Lung (tissue), 12 donors: ENCODE results near the gene RPL26. TPM values are rescaled to one million over a fixed set of nuclear protein-coding genes. Genes with fewer than 3 reads are reported as not detected.

Source experiments
- ATAC-seq: fragments of 200-7000 bp; cut with Tn5 transposase; one replicate; pipeline ENCODE4 v1.9.1; 2020; ENCODE audit warnings: moderate number of reproducible peaks; ENCODE audit not compliant: insufficient read depth, low FRiP score
- DNase-seq, 3 donors: peaks; one replicate each; pipeline ENCODE4 v3.0.0-alpha.2; 2013 to 2017
- H3K27ac ChIP-seq, 2 donors: one replicate each; pipeline ENCODE4 v1.5.1; 2013; ENCODE audit warnings: mild to moderate bottlenecking in 2 of 2, moderate library complexity in 2 of 2, control low read depth in 1 of 2, inconsistent platforms in 1 of 2, low read depth in 1 of 2, low read length in 1 of 2
- H3K27me3 ChIP-seq, 3 donors: one replicate each; pipeline ENCODE4 v1.5.1; 2013; ENCODE audit warnings: low read length in 2 of 3; ENCODE audit not compliant: control insufficient read depth in 3 of 3, insufficient read depth in 3 of 3
- H3K36me3 ChIP-seq, 4 donors: one replicate each; pipeline ENCODE4 v1.5.1; 2013; ENCODE audit warnings: low read length in 4 of 4, mild to moderate bottlenecking in 1 of 4, moderate library complexity in 1 of 4; ENCODE audit not compliant: control insufficient read depth in 4 of 4, insufficient read depth in 4 of 4
- H3K4me1 ChIP-seq, 5 donors: one replicate each; pipeline ENCODE4 v1.5.1; 2013; ENCODE audit warnings: low read length in 5 of 5, mild to moderate bottlenecking in 2 of 5, moderate library complexity in 1 of 5; ENCODE audit not compliant: control insufficient read depth in 5 of 5, insufficient read depth in 5 of 5
- H3K4me3 ChIP-seq: one replicate; pipeline ENCODE4 v1.5.1; 2013; ENCODE audit warnings: mild to moderate bottlenecking, control low read depth, moderate library complexity
- H3K9ac ChIP-seq, 2 donors: one replicate each; pipeline ENCODE4 v1.5.1; 2013; ENCODE audit warnings: low read length in 2 of 2, control low read depth in 1 of 2; ENCODE audit not compliant: insufficient read depth in 1 of 2
- H3K9me3 ChIP-seq, 4 donors: one replicate each; pipeline ENCODE4 v1.5.1; 2013; ENCODE audit warnings: low read length in 3 of 4, mild to moderate bottlenecking in 1 of 4, moderate library complexity in 1 of 4; ENCODE audit not compliant: control insufficient read depth in 4 of 4, insufficient read depth in 3 of 4
- CTCF ChIP-seq: IDR thresholded peaks from 2 replicates; pipeline ENCODE4 v1.5.1; 2012; ENCODE audit warnings: mild to moderate bottlenecking; ENCODE audit errors: control extremely low read depth, extremely low read depth
- WGBS, 2 donors: extraction: QIAGEN DNeasy Blood & Tissue Kit; methylation state at CpG; one replicate each; pipeline ENCODE4 v1.1.7; 2013; 5-methylcytosine and 5-hydroxymethylcytosine counted together
- polyA plus RNA-seq, 2 donors: library from polyadenylated mRNA; stranded (reverse); fragments of 200-250 nt; gene quantifications; one replicate each; pipeline ENCODE4 v1.2.1, GENCODE V29; 2013
- total RNA-seq, 2 donors: library from RNA; depleted of rRNA in 1 of 2; stranded (reverse); fragments of >200 nt in 1 of 2; gene quantifications; one replicate each; pipeline ENCODE4 v1.2.1, GENCODE V29; 2014 to 2021
- donor health status: control.
- donor health status: control.
- donor health status: Bipolar disorder and iron deficiency.
- donor health status: healthy.
- donor health status: DM: yes; HTN: yes; CAD: no.

The RPL26 gene
- total and polyA plus RNA-seq, 4 donors = 1,016 to 2,820 (median 2,607) TPM

- whole genome bisulfite sequencing, 2 donors = 83 to 89% methylated on average over 7 of the region's 7 CpGs
- ATAC-seq (no peak), DNase-seq (no peak)
- TF ChIP-seq CTCF = no peak
- Histone ChIP-seq H3K27me3 (no peaks in the 10 kb centered on the region), H3K27ac (no peak overlapping the region), H3K4me1 (peaks cover 0 to 10% (median 5%) of the 10 kb centered on the region in 5 donors), H3K4me3 (no peak overlapping the region), H3K36me3 (peaks cover 7 to 25% (median 19%) of the 10 kb centered on the region in 4 donors), H3K9ac (peak overlapping the region in 1 of 2 donors; percentile 9), H3K9me3 (no peaks in the 10 kb centered on the region)
These were observed 10.6 kb downstream of the RPL26 start for GRCh38 chr17:8372422-8372821.

GRCh38 chr17:8371786-8372185 is 11.2 kb downstream of the RPL26 start:
- WGBS, 2 donors = 75 to 90% methylated on average over 4 of the region's 4 CpGs
- no peaks in the 10 kb centered on the region for H3K27me3 ChIP-seq
- TF ChIP-seq CTCF = no peak
- H3K4me1 ChIP-seq = peaks cover 0 to 8% (median 6%) of the 10 kb centered on the region in 5 donors
- H3K9ac ChIP-seq = no peak overlapping the region
- DNase-seq (no peak), ATAC-seq (no peak)
- no peak overlapping the region for H3K4me3 ChIP-seq
- peaks cover 6 to 20% (median 17%) of the 10 kb centered on the region in 4 donors for H3K36me3 ChIP-seq
- H3K27ac ChIP-seq = no peak overlapping the region
- no peaks in the 10 kb centered on the region for H3K9me3 ChIP-seq

- H3K27me3 ChIP-seq = no peaks in the 10 kb centered on the region
- DNase-seq = no peak
- WGBS, 2 donors = 50 to 79% methylated on average over 8 of the region's 8 CpGs
- no peak overlapping the region for H3K4me3 ChIP-seq
- H3K36me3 ChIP-seq = peaks cover 6 to 20% (median 17%) of the 10 kb centered on the region in 4 donors
- H3K9ac ChIP-seq = no peak overlapping the region
- peaks cover 0 to 9% (median 4%) of the 10 kb centered on the region in 5 donors for H3K4me1 ChIP-seq
- TF ChIP-seq CTCF = no peak
- no peaks in the 10 kb centered on the region for H3K9me3 ChIP-seq
- no peak for ATAC-seq
- H3K27ac ChIP-seq = no peak overlapping the region
These were observed 13.0 kb downstream of the RPL26 start for GRCh38 chr17:8369944-8370343.

GRCh38 chr17:8368193-8368592 is 14.8 kb downstream of the RPL26 start:
- H3K27me3 ChIP-seq = no peaks in the 10 kb centered on the region
- peaks cover 0 to 10% (median 4%) of the 10 kb centered on the region in 5 donors for H3K4me1 ChIP-seq
- ATAC-seq (no peak), DNase-seq (no peak)
- H3K9me3 ChIP-seq = no peaks in the 10 kb centered on the region
- WGBS, 2 donors = 89 to 97% methylated on average over 3 of the region's 3 CpGs
- no peak for TF ChIP-seq CTCF
- no peak overlapping the region for H3K9ac ChIP-seq
- H3K4me3 ChIP-seq = no peak overlapping the region
- peaks cover 6 to 20% (median 17%) of the 10 kb centered on the region in 4 donors for H3K36me3 ChIP-seq
- peak overlapping the region in 1 of 2 donors; percentile 11 for H3K27ac ChIP-seq
